Measurements from ENCODE around the gene ZNF594.
"Not testable (repeated sequence)": the region's sequence is repeated elsewhere in the genome, so short reads cannot be mapped to it uniquely, and the experiment has no call there.

The ZNF594 gene

GRCh38 chr17:5191541-5192417, at the start of gene ZNF594:
Gene ZNF594 (minus strand): TSS chr17:5191868. CDS start chr17:5184256, 7,612 bp downstream.
- peak; percentile 94 for DNase-seq (ENCODE audit: low read depth)

- DNase-seq (ENCODE audit: low read depth), result not testable (repeated sequence)
Measured at GRCh38 chr17:5239769-5240168, 48.1 kb upstream of the ZNF594 start.

- no peak for DNase-seq (ENCODE audit: low read depth)
Measured at GRCh38 chr17:5238333-5238732, 46.7 kb upstream of the ZNF594 start.

- DNase-seq (ENCODE audit: low read depth), result no peak
Measured at GRCh38 chr17:5237541-5238016, 45.9 kb upstream of the ZNF594 start.

- DNase-seq (ENCODE audit: low read depth), result no peak
Measured at GRCh38 chr17:5236938-5237540, 45.4 kb upstream of the ZNF594 start.

- no peak for DNase-seq (ENCODE audit: low read depth)
Measured at GRCh38 chr17:5234645-5235576, 43.2 kb upstream of the ZNF594 start, which contains the start of gene SCIMP. Gene SCIMP (minus strand): TSS chr17:5234860. CDS start chr17:5234755, 105 bp downstream.

GRCh38 chr17:5233492-5233891, 41.8 kb upstream of the ZNF594 start:
- DNase-seq (ENCODE audit: low read depth), result not testable (repeated sequence)

GRCh38 chr17:5226940-5227878, 35.5 kb upstream of the ZNF594 start:
- DNase-seq (ENCODE audit: low read depth), result no peak

- no peak for DNase-seq (ENCODE audit: low read depth)
Measured at GRCh38 chr17:5225668-5226457, 34.2 kb upstream of the ZNF594 start.

- DNase-seq (ENCODE audit: low read depth), result not testable (repeated sequence)
Measured at GRCh38 chr17:5221912-5222311, 30.2 kb upstream of the ZNF594 start.

- no peak for DNase-seq (ENCODE audit: low read depth)
Measured at GRCh38 chr17:5220074-5220473, 28.4 kb upstream of the ZNF594 start.

- DNase-seq (ENCODE audit: low read depth), result no peak
Measured at GRCh38 chr17:5219536-5219935, 27.9 kb upstream of the ZNF594 start.

- DNase-seq (ENCODE audit: low read depth), result not testable (repeated sequence)
Measured at GRCh38 chr17:5217562-5217961, 25.9 kb upstream of the ZNF594 start.

GRCh38 chr17:5211458-5211857, 19.8 kb upstream of the ZNF594 start:
- DNase-seq (ENCODE audit: low read depth), result no peak

- no peak for DNase-seq (ENCODE audit: low read depth)
Measured at GRCh38 chr17:5210614-5211252, 19.1 kb upstream of the ZNF594 start.

- no peak for DNase-seq (ENCODE audit: low read depth)
Measured at GRCh38 chr17:5210091-5210490, 18.4 kb upstream of the ZNF594 start.

- DNase-seq (ENCODE audit: low read depth), result no peak
Measured at GRCh38 chr17:5209396-5209795, 17.7 kb upstream of the ZNF594 start.

GRCh38 chr17:5203908-5204294, 12.2 kb upstream of the ZNF594 start:
- no peak for DNase-seq (ENCODE audit: low read depth)

GRCh38 chr17:5203178-5203907, 11.7 kb upstream of the ZNF594 start:
- DNase-seq (ENCODE audit: low read depth), result no peak
